ENCODE measurements around the gene TMCO4.
A peak's percentile ranks its signal among the peaks of the same experiment; 100 is the strongest.

The TMCO4 gene

DNA sequence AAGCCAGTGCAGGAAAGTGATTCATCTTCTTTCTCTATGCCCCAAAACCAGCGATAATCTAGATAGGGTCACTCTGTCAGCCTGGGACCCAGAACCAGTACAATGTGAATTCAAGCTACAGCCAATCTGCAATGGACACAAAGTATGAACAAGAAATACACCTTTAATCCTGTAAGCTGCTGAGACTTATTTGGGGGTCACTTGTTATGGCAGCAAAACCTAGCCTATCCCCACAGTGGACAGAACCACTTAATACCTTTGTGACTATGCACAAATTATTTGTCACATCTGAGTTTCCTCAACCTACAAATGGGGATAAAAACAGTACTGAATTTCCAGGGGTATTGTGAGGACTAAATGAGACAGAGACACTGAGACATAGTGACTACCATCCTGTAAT, 50.0 kb downstream of the TMCO4 start:
- DNase-seq (ENCODE audit: low read depth in 2 of 2): no peak

DNA sequence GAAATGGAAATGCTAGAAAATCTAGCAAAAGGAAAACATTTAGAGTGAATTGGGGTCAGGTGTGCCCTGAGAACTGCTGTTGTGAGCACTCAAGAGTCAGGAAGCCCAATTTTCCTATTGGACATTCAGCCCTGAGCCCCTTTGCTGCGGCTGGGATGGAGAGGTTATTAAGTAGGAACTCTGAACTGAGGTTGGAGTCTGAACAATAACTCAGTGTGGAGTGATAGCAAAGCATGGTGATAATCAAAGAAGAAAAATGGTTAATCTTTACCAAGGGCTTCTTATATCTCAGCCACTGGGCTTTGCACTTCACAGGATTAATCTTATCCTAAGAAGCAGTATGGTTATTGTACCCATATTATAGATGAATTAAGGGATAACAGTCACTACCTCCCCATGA, 52.0 kb downstream of the TMCO4 start:
- DNase-seq (ENCODE audit: low read depth in 2 of 2): no peak

DNA sequence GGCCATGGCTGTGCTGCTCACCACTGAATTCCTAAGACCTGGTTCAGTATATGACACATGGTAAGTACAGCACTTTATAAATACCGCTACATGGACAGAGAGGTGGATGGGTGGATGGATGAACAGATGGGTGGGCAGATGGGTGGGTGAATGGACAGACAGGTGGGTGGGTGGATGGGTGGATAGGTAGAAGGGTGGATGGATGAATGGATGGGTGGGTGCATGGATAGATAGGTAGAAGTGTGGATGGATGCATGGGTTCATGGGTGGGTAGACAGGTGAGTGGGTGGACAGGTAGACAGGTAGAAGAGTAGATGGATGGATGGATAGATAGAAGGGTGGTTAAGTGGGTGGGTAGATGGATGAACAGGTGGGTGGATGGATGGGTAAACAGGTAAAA, 54.8 kb downstream of the TMCO4 start:
- no peak for DNase-seq (ENCODE audit: low read depth in 2 of 2)

DNA sequence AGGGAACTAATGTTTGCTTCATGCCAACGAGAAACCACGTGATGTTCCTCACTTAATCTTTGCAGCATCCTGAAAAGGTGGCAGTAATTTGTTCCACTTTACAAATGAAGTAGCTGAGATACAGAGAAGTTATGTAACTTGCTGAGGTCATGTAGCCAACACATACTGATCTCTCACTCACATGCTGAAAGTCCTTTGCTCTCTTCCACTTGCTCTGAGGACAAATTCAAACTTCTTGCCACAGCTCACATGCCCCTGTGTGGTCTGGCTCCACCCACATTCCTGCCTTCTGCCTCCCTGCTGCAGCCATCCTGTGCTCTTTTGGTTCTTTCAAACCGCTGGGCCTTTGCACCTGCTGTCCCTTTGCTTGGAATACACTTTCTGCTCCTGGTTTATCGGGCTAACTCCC, 55.4 kb downstream of the TMCO4 start:
- DNase-seq (ENCODE audit: low read depth in 2 of 2): no peak

DNA sequence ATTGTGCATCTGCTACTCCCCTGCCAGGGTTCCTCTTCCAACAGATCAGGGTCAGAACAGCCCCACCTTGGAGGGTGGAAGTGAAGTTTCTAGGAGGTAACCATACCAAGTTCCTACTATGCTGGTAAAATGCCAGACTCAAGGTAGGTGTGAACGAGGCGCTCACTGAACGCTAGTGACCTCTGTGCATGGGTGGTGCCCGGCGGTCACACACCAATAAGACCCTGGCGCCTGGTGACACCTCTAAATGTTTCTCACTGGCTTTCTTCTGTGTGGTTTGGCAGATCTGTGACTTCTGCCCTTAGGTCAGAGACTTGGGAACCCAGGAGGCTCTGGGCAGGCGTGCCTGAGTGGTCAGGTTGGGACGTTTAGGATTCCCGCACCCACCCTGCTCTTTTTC, 55.9 kb downstream of the TMCO4 start:
- DNase-seq (ENCODE audit: low read depth in 2 of 2): no peak

DNA sequence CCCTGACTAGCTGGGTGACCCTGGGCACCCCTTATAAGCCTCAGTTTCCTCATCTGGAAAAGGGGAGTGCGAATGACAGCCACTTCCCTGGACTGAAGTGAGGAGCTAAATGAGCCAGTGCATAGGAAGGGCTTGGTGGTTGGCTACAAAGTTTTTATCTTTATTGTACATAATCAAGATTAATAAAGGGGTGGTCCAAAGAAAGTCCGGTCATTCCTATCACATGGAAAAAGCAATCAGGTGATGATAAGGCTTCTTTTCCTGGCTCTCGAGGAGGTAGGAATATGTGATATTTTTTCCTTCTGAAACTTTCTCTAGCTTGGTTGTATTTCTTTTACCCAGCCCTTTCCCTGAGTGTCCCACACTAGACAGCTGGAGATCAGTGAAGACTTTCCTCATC, 56.5 kb downstream of the TMCO4 start:
- DNase-seq (ENCODE audit: low read depth in 2 of 2): no peak

DNA sequence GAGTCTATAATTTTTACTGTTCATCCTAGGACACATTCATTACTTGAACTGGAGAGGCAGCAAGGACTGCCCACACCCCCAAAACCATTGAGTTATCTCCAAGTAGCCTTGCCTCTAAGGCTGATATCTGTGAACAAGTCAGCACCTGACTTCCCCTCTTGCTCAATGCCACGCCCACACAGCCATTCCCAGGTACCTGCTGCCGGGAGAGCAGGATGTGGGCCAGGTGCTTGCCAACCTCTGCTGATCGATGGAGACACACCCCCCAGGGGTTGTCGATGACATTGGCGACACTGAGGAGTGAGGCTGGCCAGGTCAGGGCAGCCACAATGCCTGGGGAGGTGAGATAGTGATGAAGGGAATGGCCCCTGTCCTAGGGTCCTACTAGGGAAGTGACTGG, 60.1 kb downstream of the TMCO4 start:
- DNase-seq (ENCODE audit: low read depth in 2 of 2): no peak

DNA sequence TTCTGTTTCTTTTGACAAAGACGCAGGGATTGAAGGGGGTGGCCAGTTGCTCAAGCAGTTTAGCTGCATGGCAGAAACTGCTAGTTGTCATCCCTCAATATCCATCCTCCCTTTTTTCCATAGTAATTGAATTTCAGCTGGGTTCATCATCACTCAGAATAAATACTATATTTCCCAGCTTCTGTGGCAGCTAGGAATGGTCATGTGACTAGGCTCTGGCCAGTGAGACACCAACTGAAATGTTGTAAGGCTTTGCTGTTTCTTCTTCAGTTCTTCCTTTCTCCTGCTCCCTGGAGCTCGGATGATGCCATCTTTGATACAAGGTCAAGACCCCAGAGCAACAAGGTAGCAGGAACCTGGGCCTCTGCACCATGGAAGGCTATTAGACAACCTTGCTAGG, 61.0 kb downstream of the TMCO4 start:
- DNase-seq (ENCODE audit: low read depth in 2 of 2): no peak

DNA sequence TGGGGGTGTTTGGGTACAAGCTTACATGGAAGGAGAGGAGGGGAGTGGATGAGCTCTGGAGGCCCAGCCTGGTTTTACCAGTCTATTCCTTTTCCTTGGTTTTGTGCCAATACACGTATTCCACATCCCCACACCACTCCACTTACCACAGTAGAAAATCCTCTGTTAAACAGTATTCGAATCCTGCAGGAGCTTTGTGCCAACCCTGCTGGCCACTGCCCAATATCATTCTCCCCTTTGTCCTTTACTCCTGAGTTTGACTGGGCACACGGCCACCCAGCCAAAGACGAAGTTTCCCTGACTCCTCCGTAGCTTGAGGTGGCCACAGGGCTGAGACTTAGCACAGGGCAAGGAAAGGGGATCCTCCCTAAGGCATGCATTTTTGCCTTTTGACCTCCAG, 61.6 kb downstream of the TMCO4 start:
- DNase-seq (ENCODE audit: low read depth in 2 of 2): no peak

DNA sequence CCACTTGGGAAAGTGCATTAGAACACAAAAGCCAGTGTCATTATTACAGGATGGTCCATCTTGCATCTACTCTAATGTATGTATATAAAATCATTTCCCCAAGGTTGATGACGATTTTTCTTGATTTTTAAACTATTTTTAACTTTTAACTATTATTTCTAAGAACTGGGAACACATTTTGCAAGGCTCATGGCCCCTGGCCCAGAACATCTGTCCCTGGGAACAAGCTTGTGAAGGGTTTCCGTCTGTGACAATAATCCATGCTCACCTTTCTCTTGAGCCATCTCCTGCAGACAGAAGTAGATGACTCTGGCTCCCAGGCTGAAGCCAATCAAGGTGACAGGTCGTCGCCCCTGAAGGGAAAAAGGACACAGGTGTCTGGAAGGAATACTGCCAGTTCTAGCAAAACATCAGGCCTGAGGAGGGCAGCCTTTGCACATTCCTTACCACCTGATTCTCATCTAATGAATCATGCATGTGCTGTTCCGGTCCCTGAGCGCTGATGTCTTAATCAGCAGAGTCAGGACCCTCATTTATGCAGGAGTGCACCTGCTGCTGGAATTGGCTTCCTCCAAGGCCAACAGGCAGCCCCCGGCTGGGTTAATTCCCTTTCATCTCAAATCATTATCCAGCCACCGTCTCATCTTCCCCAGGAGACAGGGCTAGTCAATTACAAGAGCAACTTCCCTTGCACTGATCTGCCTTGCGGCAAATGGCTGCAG, 62.5 kb downstream of the TMCO4 start:
- no peak for DNase-seq (ENCODE audit: low read depth in 2 of 2)

DNA sequence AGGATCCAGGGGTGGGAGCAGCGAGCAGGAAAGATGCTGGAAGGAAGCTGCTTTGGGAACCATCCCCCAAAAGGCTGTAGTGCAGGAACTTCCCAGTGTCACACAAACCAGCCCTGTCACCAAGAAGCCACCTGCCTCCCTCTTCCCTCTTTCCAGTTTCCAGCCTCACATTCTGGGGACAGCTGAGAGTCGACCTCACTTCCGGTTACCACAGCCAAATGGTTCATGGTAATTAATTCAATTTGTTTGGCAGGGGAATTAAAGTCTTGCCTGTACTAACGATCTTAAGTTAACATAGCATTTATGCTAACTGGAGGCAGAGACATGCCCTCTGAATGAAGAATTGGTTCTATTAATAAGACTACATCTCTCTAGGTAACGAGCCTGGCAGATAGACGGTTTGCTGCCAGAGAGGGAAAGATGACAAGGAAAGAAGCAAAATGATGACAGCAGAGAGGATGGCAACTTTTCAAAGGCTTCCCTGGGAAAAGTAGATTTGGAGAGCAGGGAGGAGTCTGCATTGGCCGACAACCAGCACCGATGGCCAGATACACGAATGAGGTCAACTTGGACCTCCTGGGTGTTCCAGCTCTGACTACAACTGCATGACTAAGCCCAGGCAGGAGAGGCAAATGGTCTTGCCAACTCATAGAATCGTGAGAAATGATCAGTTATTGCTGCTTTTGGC, 64.1 kb downstream of the TMCO4 start:
- DNase-seq (ENCODE audit: low read depth in 2 of 2): peak; percentile 62 to 75

DNA sequence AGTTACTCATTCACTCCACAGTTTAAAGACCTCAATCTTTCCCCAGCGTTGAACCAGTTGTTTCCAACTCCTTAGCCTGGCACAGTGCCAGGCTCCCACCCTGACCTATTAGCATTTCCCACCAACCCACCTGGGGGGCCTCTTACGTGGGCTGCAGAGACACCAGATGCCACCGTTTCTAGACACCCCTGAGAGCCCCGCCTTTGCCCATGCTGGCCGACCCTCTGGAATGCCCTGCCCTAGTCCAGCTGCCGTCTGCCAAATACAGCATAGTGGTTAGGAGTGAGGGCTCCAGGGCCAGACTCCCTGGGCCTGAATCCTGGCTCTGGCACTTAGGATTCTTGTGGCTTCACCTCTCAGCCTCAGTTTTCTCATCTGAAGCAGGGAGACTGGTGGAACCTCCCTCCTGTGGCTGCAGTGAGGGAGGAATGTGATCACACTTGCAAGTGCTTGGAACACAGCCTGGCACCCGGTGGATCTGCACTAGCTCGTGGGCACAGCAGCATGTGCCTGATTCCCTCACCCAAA, 65.2 kb downstream of the TMCO4 start:
- DNase-seq (ENCODE audit: low read depth in 2 of 2): no peak

DNA sequence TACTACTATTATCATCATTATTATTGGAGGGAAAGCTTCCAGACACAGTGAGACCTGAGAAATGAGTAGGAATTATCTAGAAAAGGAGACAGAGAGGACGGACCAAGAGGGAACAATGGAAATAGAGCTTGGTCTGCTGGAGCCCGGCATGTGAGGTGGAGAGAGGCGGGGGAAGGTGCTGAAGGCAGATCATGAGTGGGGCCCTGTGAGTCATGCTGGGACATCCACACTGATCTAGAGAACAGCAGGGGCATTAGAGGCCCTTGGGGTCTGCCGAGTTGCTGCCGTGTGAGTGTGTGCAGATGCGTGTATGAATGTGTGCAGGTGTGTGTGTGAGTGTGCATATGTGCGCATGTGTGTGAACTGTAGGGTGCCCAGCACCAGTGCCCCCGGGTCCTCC, 65.7 kb downstream of the TMCO4 start:
- no peak for DNase-seq (ENCODE audit: low read depth in 2 of 2)

DNA sequence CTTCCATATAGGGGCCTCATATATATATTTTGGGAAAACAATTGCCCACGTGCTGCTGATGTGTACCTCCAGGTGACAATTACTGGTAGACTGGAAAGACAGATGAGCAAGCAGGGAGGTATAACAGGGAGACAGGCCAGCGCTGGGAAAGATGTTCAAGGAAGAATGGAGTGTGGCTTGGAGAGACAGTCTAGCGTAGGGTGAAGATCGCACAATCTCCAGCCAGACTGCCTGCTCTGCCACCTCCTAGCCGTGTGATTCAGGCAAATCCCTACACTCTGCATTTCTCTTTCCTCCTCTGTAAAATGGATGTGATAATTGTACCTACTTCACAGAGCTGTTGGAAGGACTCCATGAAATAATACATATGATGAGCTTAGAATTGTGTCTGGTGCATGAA, 66.1 kb downstream of the TMCO4 start:
- DNase-seq (ENCODE audit: low read depth in 2 of 2): no peak

DNA sequence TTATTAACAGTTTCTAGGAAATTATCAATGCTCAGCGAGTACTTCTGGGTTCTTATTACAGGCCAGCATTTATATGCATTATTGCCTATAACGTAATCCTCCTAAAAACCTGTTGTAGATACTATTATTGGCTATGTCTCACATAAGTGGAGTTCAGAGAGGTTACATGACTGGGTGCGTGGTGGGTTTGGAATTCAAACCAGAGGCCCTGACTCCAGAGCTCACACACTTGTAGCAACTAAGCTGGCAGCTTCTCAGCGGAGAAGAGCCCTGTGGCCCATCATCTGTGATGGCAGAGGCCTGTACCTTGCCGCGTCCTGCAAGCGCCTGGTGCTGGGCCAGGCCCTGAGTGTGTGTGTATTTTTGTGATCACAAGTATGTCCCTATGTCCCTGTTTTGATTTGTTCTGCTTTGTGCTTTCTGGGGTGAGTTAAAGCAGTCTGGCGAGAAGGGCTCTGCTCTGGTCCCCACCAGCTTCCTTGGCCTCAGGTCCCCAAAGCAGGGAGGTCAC, 68.3 kb downstream of the TMCO4 start:
- DNase-seq (ENCODE audit: low read depth in 2 of 2): no peak

DNA sequence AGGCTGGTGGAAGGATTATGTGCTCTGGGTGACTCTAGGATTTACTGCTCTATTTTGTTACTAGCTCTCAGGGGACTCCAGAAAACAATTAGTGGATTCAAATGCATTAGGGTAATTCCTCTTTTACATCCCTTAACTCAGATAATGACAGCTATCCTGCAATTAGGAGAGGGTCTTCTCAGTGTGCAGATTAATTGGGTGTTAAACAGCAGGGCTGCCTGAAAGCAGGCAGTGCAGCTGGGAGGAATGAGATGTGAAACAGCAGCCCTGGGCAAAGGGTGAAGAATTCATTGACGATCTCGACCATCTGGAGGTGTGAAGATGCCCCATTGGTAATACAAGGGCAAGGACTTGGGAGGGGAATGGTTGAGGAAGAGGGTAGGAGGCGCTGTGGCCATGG, 68.9 kb downstream of the TMCO4 start:
- no peak for DNase-seq (ENCODE audit: low read depth in 2 of 2)

DNA sequence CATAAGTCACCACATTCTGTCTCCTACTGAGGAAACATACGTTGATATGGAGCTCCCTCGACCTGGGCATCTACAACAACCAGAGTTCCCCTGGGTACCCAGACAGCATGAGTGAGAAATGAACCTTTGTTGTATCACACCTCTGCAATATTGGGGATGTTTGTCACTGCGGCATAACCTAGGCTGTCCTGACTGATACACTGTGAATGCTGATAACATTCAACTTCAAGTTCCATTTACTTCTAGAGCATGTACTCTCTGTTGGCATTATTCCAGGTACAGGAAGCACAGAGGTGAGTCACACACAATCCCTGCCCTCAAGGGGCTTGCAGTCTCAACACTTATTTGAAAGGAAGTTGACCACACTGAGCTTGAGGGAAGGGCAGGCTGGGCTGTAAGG, 69.5 kb downstream of the TMCO4 start:
- no peak for DNase-seq (ENCODE audit: low read depth in 2 of 2)

DNA sequence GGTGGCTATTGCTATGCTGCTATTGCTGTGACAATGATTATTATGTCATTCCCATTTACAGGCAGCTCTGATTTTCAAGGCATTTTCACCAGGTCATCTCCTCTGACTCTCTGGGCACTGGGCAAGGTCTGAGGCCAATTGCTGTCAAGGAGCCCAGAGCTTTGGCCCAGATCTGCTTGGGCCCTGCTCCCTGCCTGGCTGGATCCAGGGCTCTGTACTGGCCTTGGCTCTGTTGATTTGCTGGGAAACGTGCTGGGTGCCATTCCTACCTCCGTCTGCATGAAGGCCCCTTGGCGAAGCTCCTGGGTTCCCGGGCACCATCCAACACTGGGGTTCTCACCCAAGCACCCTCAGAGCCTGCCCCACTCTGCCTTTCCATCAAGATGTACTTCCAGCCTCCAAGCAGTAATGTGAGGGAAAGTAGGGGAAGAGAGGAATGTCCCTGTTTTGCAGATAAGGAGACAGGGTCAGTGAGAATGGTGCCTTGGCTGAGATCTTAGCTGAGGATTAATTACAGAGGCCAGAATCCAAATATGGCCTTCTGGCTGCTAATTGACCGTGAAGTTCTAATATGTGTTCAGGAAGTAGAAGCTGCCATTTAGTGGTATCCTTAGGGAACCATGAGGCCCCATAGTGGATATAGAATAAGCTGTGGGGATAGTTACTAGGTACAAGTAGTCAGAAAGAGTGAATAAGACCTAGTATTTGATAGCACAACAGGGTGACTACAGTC, 71.1 kb downstream of the TMCO4 start:
- DNase-seq (ENCODE audit: low read depth in 2 of 2): no peak

DNA sequence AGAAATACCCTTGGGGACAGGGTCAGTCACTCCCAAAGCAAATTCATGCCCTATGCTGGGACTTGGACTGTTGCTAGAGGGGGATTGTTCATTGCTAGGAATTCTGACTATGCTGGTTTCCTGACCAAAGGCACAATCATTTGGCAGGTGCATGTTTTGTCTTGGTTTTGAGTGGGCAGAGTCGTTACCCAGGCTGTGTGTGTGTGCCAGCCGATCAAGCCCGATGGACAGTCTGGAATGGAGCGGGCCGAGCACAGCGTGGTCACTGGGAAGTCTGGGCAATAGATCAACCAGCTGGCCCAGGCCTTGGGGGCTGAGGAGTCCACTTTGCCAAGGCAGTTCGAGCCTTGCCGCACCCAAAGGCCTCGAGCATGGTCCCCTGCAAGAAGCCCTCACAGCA, 74.1 kb downstream of the TMCO4 start:
- DNase-seq (ENCODE audit: low read depth in 2 of 2): no peak

DNA sequence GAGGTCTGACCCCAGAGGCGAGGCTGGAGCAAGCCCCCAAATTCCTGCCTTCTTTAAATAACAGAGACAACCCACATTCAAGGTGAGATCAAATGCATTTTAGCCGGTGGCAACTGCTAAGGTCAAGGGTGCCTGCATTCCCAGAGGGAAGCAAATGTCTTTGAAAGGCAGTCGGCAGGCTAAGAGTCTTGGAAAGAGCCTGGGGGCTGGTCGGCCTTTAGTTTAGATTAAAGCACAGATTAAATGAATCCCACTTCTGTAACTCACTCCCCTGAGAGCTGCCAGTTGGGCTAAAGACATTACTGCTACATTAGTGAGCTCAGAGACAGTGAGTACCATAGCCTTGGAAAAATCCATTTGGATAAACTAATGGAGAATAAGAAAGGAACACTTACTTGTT, 75.8 kb downstream of the TMCO4 start:
- no peak for DNase-seq (ENCODE audit: low read depth in 2 of 2)

DNA sequence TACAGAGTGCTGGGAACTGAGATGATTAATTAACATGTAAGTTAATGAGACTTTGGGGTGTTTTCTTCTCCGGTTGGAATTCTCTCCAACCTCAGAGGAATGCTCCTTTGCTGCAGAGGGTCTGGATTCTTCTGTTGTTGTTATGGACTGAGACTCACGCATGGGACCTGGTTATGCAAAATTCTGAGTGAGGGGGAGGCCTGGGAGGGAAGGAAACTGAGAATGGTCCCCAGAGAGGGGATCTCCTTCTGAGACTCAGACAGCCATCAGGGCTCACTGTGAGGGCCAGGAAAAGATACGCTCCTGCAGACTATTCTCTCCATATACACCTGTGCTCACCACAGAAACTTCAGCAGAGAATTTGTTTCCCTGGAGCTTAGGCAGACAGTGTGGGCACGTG, 78.7 kb downstream of the TMCO4 start:
- DNase-seq (ENCODE audit: low read depth in 2 of 2): no peak

DNA sequence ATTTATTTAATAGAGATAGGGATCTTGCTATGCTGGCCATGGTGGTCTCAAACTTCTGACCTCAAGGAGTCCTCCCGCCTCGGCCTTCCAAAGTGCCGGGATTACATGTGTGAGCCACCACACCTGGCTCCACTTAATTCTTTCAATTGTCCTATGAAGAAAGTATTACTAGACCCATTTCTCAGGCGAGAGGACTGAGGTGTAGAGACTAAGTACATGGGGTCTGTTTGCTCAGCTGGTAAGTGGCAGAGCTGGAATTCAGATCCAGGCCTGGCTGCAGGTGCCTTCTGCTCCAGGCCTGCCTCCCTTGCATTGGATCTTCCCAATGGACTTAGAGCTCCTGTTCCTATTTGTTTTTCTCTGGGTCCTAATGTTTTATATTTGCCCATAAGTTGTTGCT, 79.5 kb downstream of the TMCO4 start:
- DNase-seq (ENCODE audit: low read depth in 2 of 2): no peak

DNA sequence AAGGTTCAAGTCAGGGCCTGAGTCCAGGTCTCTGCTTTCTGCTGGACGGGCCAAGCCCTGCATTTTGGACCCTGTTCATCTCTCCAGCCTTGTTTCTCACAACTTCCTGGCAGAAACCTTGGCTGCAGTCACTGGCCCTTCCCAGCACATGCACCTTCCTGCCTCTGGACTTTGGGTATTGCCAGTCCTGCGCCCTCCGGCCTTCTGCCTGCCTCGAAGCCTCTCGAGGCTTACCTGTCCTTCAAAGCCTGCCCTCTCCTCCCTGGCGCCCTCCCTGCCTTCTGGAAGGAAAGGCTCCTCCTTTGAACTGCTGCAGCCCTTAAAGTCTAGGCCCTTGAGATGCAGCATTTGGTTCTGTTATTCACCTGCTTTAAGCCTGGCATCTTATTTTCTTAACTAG, 82.2 kb downstream of the TMCO4 start:
- DNase-seq (ENCODE audit: low read depth in 2 of 2): no peak

Data from fibroblast of skin of left biceps (primary cell).